Breast epithelium (tissue), 4 donors: Measurements from ENCODE around the gene CALU. TPM values are rescaled to one million over a fixed set of nuclear protein-coding genes. Genes with fewer than 3 reads are reported as not detected.

Experiments
- DNase-seq, 2 donors: peaks; one replicate each; pipeline ENCODE4 v3.0.0-alpha.2; 2019; ENCODE audit warnings: low spot score in 2 of 2
- H3K27ac ChIP-seq, 2 donors: fragments of 200-600 bp; sonication (generic) in 1 of 2; one replicate each; pipeline ENCODE4 v1.5.1; 2016 to 2019; ENCODE audit warnings: mild to moderate bottlenecking in 1 of 2
- H3K27me3 ChIP-seq, 2 donors: fragments of 200-600 bp; sonication (generic) in 1 of 2; one replicate each; pipeline versions ENCODE4 v1.5.1 to v1.6.0; 2017 to 2019; ENCODE audit warnings: control low read depth in 1 of 2, mild to moderate bottlenecking in 1 of 2
- H3K36me3 ChIP-seq: fragments of 200-600 bp; one replicate; pipeline ENCODE4 v1.5.1; 2019
- H3K4me1 ChIP-seq, 2 donors: fragments of 200-600 bp; sonication (generic); one replicate each; pipeline ENCODE4 v1.5.1; 2016 to 2019; ENCODE audit warnings: control low read depth in 1 of 2
- H3K4me3 ChIP-seq, 3 donors: fragments of 200-600 bp; sonication (generic); 1 replicate in 2 of 3; 2 replicates in 1 of 3; pipeline ENCODE4 v1.5.1; 2016 to 2019; ENCODE audit warnings: mild to moderate bottlenecking in 3 of 3, moderate library complexity in 2 of 3
- H3K9me3 ChIP-seq, 2 donors: fragments of 200-600 bp; sonication (generic) in 1 of 2; one replicate each; pipeline ENCODE4 v1.5.1; 2016 to 2019; ENCODE audit warnings: control low read depth in 1 of 2
- POLR2A ChIP-seq: fragments of 450-650 bp; IDR thresholded peaks from one replicate; pipeline ENCODE4 v1.6.1; 2016; ENCODE audit warnings: antibody characterized with exemption, mild to moderate bottlenecking, moderate library complexity
- POLR2AphosphoS5 ChIP-seq, 3 donors: sonication (generic); formaldehyde crosslinking; IDR thresholded peaks; one replicate each; pipeline ENCODE4 v1.6.1; 2017; ENCODE audit warnings: antibody characterized with exemption in 3 of 3
- intact Hi-C: fragments of 100-400 bp; cut with DNase I; formaldehyde crosslinking; loops from one replicate; pipeline ENCODE4 v1.15.1; 2023; ENCODE audit warnings: low total_unique reads
- total RNA-seq, 3 donors: library from RNA; depleted of rRNA; stranded (reverse); fragments of >200 nt; gene quantifications; one replicate each; pipeline ENCODE4 v1.1.0, GENCODE V29; 2016
- TF ChIP-seq, protein P1 (sequence below), 3 donors: fragments of 450-650 bp; IDR thresholded peaks; one replicate each; pipeline ENCODE4 v1.5.1; 2016 to 2017; ENCODE audit warnings: antibody characterized with exemption in 3 of 3, mild to moderate bottlenecking in 3 of 3, moderate library complexity in 3 of 3

CALU gene
- total RNA-seq, 3 donors from 2014 or later = 79.3 to 124 (median 104) TPM

DNA sequence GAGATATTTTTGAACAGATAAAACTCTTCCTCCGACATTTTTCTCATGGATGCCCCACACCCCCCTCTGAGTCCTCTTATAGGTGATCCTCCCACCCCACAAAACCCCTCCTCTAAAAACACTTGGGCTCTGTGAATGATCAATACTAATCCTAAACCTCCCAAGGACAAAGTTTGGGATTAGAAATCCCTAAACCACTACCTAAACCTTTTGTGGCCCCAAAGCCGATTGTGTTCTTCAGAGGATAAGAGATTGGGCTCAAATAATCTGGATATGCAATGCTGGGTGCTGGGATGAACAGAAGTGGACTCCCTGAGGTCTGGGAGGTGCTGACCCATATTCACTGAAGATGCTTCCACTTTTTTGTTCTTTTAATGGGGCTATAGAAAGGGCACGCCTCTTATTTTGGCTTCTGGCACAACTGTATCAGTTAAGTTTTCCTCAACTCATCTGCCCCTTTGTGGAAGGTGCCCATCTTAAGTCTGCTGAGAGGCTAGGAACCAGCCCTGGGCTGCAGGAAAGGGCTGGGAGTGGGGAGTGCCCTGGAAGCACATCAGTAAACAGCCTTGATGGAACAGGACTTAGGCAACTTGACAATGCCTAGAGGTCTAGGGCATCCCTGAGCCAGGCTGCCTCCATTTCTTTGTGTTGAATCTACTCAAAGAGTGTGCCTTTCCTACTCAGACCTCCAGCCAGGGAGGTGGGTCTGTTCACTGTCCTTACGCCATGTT is 36.8 kb downstream of the CALU start, which contains the start of gene OPN1SW:
Gene OPN1SW, minus strand, starts transcription at position 51 of the 731 bp plus-strand sequence. Its CDS starts 13 bp downstream, at position 38.
- H3K4me3 ChIP-seq = no peak within 1 kb of the TSS
- TF ChIP-seq POLR2A = no peak
- TF ChIP-seq, protein P1, sequence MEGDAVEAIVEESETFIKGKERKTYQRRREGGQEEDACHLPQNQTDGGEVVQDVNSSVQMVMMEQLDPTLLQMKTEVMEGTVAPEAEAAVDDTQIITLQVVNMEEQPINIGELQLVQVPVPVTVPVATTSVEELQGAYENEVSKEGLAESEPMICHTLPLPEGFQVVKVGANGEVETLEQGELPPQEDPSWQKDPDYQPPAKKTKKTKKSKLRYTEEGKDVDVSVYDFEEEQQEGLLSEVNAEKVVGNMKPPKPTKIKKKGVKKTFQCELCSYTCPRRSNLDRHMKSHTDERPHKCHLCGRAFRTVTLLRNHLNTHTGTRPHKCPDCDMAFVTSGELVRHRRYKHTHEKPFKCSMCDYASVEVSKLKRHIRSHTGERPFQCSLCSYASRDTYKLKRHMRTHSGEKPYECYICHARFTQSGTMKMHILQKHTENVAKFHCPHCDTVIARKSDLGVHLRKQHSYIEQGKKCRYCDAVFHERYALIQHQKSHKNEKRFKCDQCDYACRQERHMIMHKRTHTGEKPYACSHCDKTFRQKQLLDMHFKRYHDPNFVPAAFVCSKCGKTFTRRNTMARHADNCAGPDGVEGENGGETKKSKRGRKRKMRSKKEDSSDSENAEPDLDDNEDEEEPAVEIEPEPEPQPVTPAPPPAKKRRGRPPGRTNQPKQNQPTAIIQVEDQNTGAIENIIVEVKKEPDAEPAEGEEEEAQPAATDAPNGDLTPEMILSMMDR (IDR thresholded peaks at IDR 0.05) = no peak
- TF ChIP-seq POLR2AphosphoS5 (IDR thresholded peaks at IDR 0.05) = no peak
- no peaks in the 10 kb centered on the region for H3K27me3 ChIP-seq
- peaks cover 0 to 9% of the 10 kb centered on the region in 2 donors for H3K9me3 ChIP-seq
- no peaks in the 10 kb centered on the region for H3K4me1 ChIP-seq
- DNase-seq = no peak
- H3K36me3 ChIP-seq = no peaks in the 10 kb centered on the region
- no peak within 1 kb of the TSS for H3K27ac ChIP-seq
- intact Hi-C loops = no loop called here

DNA sequence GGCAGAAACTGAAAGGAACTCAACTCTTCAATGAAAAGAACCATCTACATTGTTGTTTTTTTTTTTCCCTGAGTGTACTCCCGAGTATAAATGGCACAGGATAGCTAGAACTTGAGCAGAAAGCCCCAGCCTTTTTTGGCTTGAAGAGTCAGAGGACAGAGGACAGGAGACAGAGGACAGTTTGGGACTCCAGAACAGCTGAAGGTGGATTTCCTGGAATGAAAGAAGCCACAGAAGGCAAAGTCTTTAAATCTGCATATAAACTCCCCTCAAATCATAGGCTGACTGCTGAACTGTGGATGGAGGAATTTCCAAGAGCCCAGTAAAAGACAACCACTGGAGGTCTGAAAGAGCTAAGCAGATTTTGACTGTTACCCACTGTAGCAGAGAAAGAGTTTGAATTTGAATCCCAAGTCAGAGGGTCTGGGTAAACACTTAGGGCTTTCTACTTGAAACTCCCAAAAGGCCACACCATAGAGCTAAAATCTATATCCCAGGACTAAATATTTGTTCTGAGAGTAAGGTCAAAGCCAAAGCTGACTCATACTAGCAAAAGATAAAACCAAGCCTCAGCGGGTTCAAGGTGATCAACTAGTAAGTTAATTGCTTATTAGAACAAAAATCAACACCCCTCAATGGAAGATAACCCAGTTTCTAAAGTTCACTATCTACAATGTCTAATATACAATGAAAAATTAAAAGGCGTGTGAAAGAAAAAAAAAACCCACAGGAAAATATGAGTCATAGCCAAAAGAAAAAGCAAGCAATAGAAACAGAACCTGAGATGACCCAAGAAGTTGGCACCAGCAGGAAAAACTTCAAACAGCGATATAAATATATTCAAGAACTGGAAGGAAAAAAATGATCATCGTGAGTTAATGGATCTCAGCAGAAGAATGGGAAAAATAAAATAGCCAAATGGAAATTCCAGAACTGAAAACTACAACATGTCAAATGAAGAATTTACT is 38.3 kb downstream of the CALU start:
- H3K4me3 ChIP-seq = no peak overlapping the region
- no peak overlapping the region for H3K27ac ChIP-seq
- intact Hi-C loops = no loop called here
- no peaks in the 10 kb centered on the region for H3K36me3 ChIP-seq
- H3K9me3 ChIP-seq = peaks cover 0 to 9% of the 10 kb centered on the region in 2 donors
- DNase-seq = no peak
- no peaks in the 10 kb centered on the region for H3K27me3 ChIP-seq
- H3K4me1 ChIP-seq = no peaks in the 10 kb centered on the region
- no peak for TF ChIP-seq POLR2AphosphoS5 (IDR thresholded peaks at IDR 0.05)
- TF ChIP-seq POLR2A = no peak
- TF ChIP-seq, protein P1 (IDR thresholded peaks at IDR 0.05) = no peak

DNA sequence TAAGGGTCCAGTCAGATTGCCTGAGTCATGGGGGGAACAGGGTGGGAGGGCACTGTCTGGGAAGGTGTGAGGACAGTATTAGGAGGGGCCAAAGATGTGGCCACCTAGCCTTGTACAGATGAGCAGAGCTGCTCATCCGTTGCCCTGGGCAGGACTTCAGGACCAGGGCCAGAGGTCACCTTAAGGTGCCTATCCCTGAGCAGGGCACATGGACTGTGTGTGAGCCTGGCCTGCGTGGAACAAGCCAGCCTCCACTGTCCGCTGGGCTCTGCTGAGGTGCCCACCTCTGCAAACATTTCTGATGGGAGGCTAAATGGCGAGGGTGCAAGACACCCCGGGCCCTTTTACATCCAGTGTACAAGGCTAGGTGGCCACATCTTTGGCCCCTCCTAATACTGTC is 39.8 kb downstream of the CALU start:
- DNase-seq = no peak
- Histone ChIP-seq H3K36me3 (no peaks in the 10 kb centered on the region), H3K27me3 (no peaks in the 10 kb centered on the region), H3K27ac (no peak overlapping the region), H3K4me3 (no peak overlapping the region), H3K4me1 (no peaks in the 10 kb centered on the region), H3K9me3 (peaks cover 0 to 9% of the 10 kb centered on the region in 2 donors)
- no peak for TF ChIP-seq POLR2AphosphoS5 (IDR thresholded peaks at IDR 0.05)
- TF ChIP-seq, protein P1 (IDR thresholded peaks at IDR 0.05) = no peak
- TF ChIP-seq POLR2A = no peak
- intact Hi-C loops = no loop called here

DNA sequence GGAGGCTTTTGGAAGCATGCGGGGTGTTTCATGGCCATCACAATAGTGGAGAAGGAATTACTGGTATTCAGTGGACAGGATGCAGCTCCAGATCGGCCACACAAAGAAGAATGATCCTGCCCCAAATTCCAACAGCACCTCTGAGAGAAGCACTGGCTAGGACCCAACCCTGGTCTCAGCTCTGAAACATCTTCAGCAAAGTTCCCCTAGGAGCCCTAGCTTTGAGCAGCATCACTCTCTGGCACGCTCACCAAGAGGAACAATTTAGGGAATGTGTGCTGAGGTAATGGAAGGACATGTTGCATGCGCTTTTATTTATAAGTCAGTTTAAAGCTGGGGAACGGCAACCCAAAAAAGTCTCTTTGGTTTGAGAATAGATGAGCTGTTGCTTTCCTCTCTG is 42.0 kb downstream of the CALU start:
- intact Hi-C loops = no loop called here
- no peaks in the 10 kb centered on the region for H3K36me3 ChIP-seq
- DNase-seq = no peak
- H3K27me3 ChIP-seq = no peaks in the 10 kb centered on the region
- TF ChIP-seq POLR2AphosphoS5 (IDR thresholded peaks at IDR 0.05) = no peak
- TF ChIP-seq, protein P1 (IDR thresholded peaks at IDR 0.05) = no peak
- no peak for TF ChIP-seq POLR2A
- H3K27ac ChIP-seq = peak overlapping the region in 1 of 2 donors; percentile 32
- no peak overlapping the region for H3K4me3 ChIP-seq
- peaks cover 0 to 9% of the 10 kb centered on the region in 2 donors for H3K9me3 ChIP-seq
- H3K4me1 ChIP-seq = no peaks in the 10 kb centered on the region
